Vagina (tissue), 2 donors: Measurements from ENCODE around the gene EVA1A.

Source experiments
- POLR2A ChIP-seq, 2 donors: fragments of 450-650 bp; IDR thresholded peaks; one replicate each; pipeline ENCODE4 v1.6.1; 2017; ENCODE audit warnings: antibody characterized with exemption in 2 of 2, mild to moderate bottlenecking in 2 of 2, moderate library complexity in 2 of 2
- POLR2AphosphoS5 ChIP-seq, 2 donors: sonication (generic); formaldehyde crosslinking; IDR thresholded peaks; one replicate each; pipeline ENCODE4 v1.9.0; 2017; ENCODE audit warnings: antibody characterized with exemption in 2 of 2, mild to moderate bottlenecking in 2 of 2, low read depth in 1 of 2; ENCODE audit not compliant: insufficient read depth in 1 of 2
- TF ChIP-seq, protein P1 (sequence below), 3 experiments: fragments of 450-650 bp in 2 of 3; fragments of 200-600 bp in 1 of 3; sonication (generic) in 1 of 3; IDR thresholded peaks; one replicate each; pipeline ENCODE4 v1.5.1; 2017 to 2019; ENCODE audit warnings: antibody characterized with exemption in 3 of 3, mild to moderate bottlenecking in 2 of 3, moderate library complexity in 2 of 3

DNA sequence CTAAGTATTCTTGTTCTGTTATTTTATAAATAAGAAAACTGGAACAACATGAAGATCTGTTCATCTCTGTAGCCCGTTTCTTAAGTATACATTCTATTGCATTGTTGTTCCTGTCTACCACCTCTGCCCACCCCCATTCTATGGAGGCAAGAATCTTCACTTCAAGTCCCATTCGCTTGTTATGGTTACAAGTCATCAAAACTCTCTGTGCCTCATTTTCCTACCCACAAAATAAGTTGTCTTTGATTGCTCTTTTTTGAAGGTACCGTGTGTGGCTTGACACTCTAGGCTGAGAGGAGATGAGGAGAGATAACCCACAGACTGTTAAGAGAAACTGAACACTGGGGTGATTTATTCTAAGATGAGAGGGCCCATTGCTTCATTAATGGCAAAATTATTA is 2.9 kb upstream of the EVA1A start:
- no peak for TF ChIP-seq POLR2A (IDR thresholded peaks at IDR 0.05)
- TF ChIP-seq, protein P1, sequence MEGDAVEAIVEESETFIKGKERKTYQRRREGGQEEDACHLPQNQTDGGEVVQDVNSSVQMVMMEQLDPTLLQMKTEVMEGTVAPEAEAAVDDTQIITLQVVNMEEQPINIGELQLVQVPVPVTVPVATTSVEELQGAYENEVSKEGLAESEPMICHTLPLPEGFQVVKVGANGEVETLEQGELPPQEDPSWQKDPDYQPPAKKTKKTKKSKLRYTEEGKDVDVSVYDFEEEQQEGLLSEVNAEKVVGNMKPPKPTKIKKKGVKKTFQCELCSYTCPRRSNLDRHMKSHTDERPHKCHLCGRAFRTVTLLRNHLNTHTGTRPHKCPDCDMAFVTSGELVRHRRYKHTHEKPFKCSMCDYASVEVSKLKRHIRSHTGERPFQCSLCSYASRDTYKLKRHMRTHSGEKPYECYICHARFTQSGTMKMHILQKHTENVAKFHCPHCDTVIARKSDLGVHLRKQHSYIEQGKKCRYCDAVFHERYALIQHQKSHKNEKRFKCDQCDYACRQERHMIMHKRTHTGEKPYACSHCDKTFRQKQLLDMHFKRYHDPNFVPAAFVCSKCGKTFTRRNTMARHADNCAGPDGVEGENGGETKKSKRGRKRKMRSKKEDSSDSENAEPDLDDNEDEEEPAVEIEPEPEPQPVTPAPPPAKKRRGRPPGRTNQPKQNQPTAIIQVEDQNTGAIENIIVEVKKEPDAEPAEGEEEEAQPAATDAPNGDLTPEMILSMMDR (IDR thresholded peaks at IDR 0.05), result no peak
- TF ChIP-seq POLR2AphosphoS5 (IDR thresholded peaks at IDR 0.05; ENCODE audit: insufficient read depth in 1 of 2, low read depth in 1 of 2), result no peak
